GM12891 (cell line): ENCODE data around the gene DDC.
"Not testable (repeated sequence)": the region's sequence is repeated elsewhere in the genome, so short reads cannot be mapped to it uniquely, and the experiment has no call there.

Experiments
- DNase-seq: peaks from one replicate; pipeline ENCODE4 v3.0.0; 2011; ENCODE audit warnings: low spot score; ENCODE audit not compliant: insufficient read length
- FAIRE-seq: peaks from 2 replicates; lab custom pipeline; 2011; peaks lifted over from hg19 to GRCh38; lab: Jason Lieb, UNC
- PAX5 ChIP-seq: IDR thresholded peaks from 2 replicates; pipeline ENCODE4 v1.6.1; 2011; ENCODE audit warnings: low read length, moderate library complexity, mild to moderate bottlenecking; ENCODE audit not compliant: insufficient read depth, severe bottlenecking
- POLR2A ChIP-seq: IDR thresholded peaks from 2 replicates; pipeline ENCODE4 v1.6.1; 2011; ENCODE audit warnings: low read depth, low read length, control low read depth
- POLR2AphosphoS5 ChIP-seq: IDR thresholded peaks from 2 replicates; pipeline ENCODE4 v1.6.1; 2011; ENCODE audit warnings: low read depth, low read length, control low read depth
- POU2F2 ChIP-seq: IDR thresholded peaks from 2 replicates; pipeline ENCODE4 v1.6.1; 2011; ENCODE audit warnings: low read depth, mild to moderate bottlenecking, control low read depth, low read length, moderate library complexity
- SPI1 ChIP-seq: IDR thresholded peaks from 2 replicates; pipeline ENCODE4 v1.6.1; 2011; ENCODE audit warnings: low read depth, low read length, control low read depth
- TAF1 ChIP-seq: IDR thresholded peaks from 2 replicates; pipeline ENCODE4 v1.6.1; 2011; ENCODE audit warnings: low read depth, low read length, control low read depth

DDC gene

DNA sequence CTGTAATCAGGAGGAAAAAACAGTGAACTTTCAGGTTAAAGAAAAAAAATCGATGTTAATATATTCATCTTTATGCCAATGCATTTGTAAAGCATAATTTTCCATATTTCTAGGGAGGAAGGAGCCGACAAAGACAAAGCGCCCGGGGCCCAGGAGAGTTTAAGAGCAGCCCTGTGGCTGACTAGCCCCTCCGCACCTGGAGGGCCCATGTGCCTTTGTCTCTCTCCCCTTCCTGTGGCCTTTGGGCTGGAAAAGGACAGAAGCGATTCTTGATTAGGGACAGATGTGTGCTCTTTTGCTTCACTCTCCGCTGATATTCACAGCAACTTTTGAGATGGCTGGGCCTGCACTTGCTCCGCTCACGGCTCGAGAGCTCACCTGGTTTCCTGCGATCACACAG lies 23.1 kb downstream of the DDC start:
- FAIRE-seq (no peak), DNase-seq (no peak)
- TF ChIP-seq TAF1, result no peak
- TF ChIP-seq SPI1, result no peak
- no peak for TF ChIP-seq POU2F2
- TF ChIP-seq POLR2AphosphoS5, result no peak
- TF ChIP-seq POLR2A, result no peak
- no peak for TF ChIP-seq PAX5

DNA sequence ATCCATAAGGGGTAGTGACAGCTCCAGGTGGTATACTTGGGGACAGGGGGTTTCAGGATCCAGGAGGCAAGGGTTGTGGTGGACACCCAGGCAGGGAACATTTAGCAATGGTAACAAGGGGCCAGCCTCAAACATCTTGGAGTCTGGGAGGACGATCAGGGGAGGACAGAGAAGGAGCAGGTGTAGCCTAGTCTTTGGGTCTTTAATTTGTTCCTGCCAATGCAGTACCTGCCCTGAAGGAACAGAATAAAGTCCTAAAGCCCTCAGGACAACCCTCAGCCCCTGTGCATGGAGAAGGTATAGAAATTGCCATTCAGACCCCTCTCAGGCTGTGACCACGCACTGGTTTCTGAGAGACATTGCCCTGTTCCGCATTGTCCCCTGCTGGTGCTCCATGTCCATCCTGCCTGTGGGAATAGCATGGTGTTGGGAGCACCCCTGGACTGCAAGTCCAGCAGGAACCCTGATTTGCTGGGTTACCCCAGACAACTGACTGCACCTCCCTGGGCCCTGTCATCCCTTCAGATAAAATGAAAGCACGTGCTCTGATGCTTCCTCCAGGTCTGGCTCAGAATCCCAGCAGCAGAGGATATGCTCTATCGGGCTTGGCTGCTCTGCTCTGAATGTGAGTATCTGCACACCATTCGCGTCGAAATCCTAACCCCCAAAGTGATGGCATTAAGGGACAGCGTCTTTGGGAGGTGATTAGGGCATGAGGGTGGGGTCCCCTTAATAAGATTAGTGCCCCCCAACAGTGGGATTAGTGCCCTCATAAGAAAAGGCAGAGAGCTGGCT lies 24.2 kb downstream of the DDC start:
- DNase-seq, result no peak
- TF ChIP-seq POLR2AphosphoS5 (no peak), POU2F2 (no peak), POLR2A (no peak), TAF1 (no peak), PAX5 (no peak), SPI1 (no peak)
- no peak for FAIRE-seq

DNA sequence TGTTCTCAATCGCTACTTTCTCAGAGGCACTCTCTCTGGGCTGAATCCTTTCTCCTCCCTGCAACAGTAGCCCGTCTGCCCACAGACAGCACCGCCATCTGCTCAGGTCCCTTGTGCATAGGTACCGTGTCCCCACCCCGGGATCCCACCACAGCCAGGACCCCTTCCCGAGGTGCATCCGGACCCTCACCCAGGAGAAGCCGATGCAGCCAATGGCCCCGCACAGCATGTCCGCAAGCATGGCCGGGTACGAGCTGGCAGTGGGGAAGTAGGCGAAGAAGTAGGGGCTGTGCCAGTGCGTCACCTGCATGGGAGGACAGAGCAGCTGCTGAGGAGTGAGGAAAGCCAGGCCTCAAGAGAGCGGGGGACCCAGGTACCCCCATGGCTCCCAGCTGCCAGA lies 25.5 kb downstream of the DDC start:
- DNase-seq (no peak), FAIRE-seq (no peak)
- no peak for TF ChIP-seq POU2F2
- no peak for TF ChIP-seq SPI1
- no peak for TF ChIP-seq TAF1
- TF ChIP-seq PAX5, result no peak
- TF ChIP-seq POLR2AphosphoS5, result no peak
- no peak for TF ChIP-seq POLR2A

DNA sequence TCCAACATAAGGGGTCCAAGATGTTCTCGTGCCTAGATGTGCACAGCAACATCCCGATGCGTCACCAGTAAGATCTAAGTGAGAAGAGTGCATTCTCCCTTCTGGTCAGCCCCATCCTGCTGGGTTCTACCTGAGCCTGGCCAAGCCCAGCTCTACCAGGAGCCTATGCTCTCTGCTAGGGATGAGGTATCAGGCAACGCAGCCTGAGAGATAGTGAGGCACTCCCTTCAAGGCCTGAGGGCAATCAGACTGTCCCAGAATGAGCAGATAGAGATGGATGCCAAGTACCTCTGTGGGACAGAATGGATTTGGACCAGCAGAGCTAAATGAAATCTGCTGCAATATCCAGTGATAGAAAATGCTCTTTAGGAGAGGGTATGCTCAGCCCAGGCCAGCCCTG lies 26.7 kb downstream of the DDC start:
- DNase-seq (no peak), FAIRE-seq (no peak)
- TF ChIP-seq POLR2AphosphoS5, result no peak
- TF ChIP-seq PAX5, result no peak
- TF ChIP-seq TAF1, result no peak
- no peak for TF ChIP-seq POLR2A
- TF ChIP-seq POU2F2, result no peak
- no peak for TF ChIP-seq SPI1

DNA sequence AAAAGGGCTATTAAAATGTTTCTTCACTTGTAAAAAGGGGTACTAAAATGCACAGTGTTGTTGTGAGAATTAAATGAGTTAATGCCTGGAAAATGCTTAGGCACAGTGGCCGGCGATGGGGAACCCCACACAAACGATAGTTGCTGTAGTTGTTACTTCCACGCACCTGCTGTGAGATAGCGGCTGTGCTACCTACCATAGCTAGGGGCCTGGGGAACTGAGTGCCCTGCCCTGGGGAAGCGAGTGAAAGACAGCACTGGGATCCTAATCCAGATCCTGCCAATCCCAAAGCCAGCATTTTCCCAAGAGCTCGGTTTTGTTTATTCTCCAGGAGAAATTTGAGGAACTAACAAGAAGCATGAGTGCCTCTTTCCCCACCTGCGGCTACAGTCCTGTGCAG lies 27.8 kb downstream of the DDC start:
- FAIRE-seq (no peak), DNase-seq (no peak)
- TF ChIP-seq POLR2AphosphoS5 (no peak), PAX5 (no peak), SPI1 (no peak), TAF1 (no peak), POLR2A (no peak), POU2F2 (no peak)

DNA sequence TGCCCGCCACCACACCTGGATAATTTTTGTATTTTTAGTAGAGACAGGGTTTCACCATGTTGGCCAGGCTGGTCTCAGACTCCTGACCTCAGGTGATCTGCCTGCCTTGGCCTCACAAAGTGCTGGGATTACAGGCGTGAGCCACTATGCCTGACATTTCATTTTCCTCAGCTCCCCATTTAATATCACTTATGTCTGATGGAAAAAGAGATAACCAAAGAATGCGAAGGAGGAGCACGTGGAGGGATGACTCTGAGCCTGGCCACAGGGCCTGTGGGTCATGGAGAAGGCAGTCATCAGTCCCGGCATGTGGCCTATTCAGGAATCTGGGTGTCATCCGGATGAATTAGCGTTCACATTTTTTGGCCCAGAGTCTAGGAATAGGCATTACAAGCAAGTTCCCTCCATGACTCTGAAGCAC lies 29.9 kb downstream of the DDC start:
- not testable (repeated sequence) for DNase-seq, FAIRE-seq

DNA sequence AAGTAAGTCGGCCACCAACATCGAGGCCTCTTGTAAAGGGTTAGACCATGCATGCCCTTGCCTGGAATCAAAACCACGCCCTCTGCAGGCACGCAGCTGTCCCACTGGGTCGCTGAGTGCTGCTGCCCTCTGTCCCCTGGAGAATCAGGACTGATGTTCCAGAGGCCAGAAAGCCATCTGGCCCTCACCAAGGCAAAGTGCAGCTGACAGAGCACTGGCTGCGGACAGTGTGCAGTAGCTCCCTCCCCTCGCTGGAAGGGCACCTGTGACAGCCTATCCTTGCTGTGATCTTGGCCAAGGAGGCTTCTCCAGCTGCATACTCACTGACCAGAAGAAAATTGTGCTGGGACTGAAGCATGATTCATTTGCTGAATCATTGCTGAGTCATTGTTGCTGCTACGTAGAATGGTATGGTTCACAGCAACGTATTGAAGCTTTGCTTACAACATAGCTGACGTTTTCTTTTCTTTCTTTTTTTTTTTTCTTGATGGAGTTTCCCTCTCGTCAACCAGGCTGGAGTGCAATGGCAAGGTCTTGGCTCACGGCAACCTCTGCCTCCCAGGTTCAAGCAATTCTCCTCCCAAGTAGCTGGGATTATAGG lies 30.4 kb downstream of the DDC start:
- FAIRE-seq, result no peak
- DNase-seq, result no peak
- TF ChIP-seq SPI1 (no peak), TAF1 (no peak), PAX5 (no peak), POLR2A (no peak), POLR2AphosphoS5 (no peak), POU2F2 (no peak)

DNA sequence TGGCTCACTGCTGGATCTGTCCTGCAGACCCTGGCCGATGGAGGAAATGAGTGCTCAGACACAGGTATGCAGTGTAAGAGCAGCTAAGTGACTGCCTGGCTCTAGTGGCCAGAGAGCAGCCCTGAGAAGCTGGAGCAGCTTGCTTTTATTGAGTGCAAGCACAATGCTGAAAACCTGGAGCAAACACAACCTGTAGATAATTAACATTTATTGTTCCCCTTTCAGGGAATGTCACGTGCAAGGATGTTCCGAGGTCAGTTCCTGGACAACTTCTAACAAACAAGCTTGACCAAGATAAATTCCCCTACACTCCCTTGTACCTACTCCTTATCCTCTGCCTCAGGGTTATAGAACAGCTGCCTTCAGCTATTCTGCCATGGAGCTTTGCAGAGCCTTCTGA lies 31.3 kb downstream of the DDC start:
- DNase-seq (no peak), FAIRE-seq (no peak)
- TF ChIP-seq TAF1 (no peak), POU2F2 (no peak), SPI1 (no peak), POLR2A (no peak), POLR2AphosphoS5 (no peak), PAX5 (no peak)

DNA sequence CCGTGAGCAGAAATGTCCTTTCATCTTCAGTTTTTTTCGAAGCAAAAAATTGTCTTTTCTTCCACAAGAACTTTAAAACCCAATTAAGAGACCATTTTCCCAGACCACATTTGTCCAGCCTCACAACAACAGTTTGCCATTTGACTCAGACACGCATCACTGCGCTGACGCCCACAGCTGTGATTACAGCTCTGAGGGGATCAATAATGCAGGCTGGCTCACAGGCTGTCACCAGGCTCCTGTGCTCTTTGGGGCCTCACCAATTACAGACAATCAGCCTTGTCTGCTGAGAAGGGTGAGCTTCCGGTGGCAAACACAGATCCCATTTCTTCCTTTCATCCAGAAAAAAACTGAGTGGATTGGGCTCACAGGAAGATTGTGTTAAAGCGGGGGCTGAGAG lies 33.3 kb downstream of the DDC start:
- FAIRE-seq, result no peak
- no peak for TF ChIP-seq POU2F2
- TF ChIP-seq SPI1, result no peak
- TF ChIP-seq POLR2AphosphoS5, result no peak
- TF ChIP-seq PAX5, result no peak
- TF ChIP-seq POLR2A, result no peak
- TF ChIP-seq TAF1, result no peak
- DNase-seq, result no peak
